ENCODE data around the gene KCTD20.

Gene KCTD20

DNA sequence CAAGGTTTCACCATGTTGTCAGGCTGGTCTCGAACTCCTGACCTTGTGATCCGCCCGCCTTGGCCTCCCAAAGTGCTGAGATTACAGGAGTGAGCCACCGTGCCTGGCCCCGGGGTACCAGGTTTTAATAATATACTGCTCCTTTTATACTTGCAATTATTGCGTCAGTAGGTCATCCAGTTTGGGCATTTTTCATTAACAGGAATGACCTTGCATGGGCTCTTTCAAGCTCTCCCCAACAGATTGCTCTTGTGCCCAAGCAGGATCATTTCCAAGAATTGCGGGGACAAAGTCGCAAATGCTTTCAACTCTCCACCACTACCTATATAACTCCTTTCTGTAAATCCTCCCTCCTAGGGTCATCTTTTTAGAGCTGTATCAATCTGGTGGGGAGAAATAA, 80.7 kb downstream of the KCTD20 start:
- TF ChIP-seq SIN3A (IDR thresholded peaks at IDR 0.05; ENCODE audit: borderline replicate concordance, insufficient read depth, low read length) (no peak), FOXP2 (optimal IDR thresholded peaks at IDR 0.05; ENCODE audit: borderline replicate concordance, extremely low read depth, extremely low read length, insufficient read depth) (no peak), POLR2AphosphoS5 (IDR thresholded peaks at IDR 0.05; ENCODE audit: low read depth, low read length) (no peak), REST (IDR thresholded peaks at IDR 0.05; ENCODE audit: insufficient read depth in 1 of 2, low read depth in 2 of 2, low read length in 2 of 2) (no peak), TAF1 (IDR thresholded peaks at IDR 0.05; ENCODE audit: borderline replicate concordance, insufficient read depth, low read length) (no peak)

DNA sequence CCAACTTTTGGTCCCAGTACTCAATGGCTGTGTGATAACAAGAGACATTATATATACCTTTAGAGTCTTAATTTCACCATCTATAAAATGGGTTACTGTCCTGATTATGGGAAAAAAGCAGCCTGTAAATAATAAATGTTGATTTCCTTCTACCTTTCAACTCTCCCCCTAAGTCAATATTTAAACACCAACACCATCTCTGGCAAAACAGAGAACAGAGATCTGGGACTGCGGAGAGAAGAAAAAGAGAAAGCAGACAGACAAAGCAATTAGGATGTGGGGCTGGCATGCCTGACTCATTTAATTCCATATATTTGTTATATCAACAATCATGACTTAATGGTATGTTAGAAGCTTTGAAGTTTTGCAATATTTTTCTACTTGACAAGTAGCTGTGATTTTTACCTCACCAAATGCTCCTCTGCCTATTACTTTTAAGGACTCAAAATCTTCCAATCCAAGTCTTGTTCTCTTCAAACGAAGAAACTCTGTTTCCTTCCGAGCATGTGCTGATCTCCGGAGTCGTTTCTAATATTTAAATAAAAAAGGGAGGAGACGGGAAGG, 81.2 kb downstream of the KCTD20 start:
- TF ChIP-seq TAF1 (IDR thresholded peaks at IDR 0.05; ENCODE audit: borderline replicate concordance, insufficient read depth, low read length) (no peak), POLR2AphosphoS5 (IDR thresholded peaks at IDR 0.05; ENCODE audit: low read depth, low read length) (no peak), REST (IDR thresholded peaks at IDR 0.05; ENCODE audit: insufficient read depth in 1 of 2, low read depth in 2 of 2, low read length in 2 of 2) (no peak), SIN3A (IDR thresholded peaks at IDR 0.05; ENCODE audit: borderline replicate concordance, insufficient read depth, low read length) (no peak), FOXP2 (optimal IDR thresholded peaks at IDR 0.05; ENCODE audit: borderline replicate concordance, extremely low read depth, extremely low read length, insufficient read depth) (no peak)

DNA sequence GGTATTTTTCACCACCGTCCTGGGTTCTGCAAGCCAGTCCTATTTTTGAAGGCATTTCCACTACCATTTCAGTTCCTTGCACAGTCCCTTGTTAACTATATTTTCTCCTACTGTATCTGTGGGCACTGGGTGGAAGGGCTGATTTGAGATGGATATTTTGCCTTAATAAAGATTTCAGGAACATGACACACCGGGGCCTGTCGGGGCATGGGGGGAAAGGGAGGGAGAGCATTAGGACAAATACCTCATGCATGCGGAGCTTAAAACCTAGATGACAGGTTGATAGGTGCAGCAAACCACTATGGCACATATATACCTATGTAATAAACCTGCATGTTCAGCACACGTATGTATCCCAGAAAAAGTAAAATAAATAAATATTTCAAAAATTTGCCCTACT, 82.1 kb downstream of the KCTD20 start:
- TF ChIP-seq REST (IDR thresholded peaks at IDR 0.05; ENCODE audit: insufficient read depth in 1 of 2, low read depth in 2 of 2, low read length in 2 of 2) = no peak
- no peak for TF ChIP-seq TAF1 (IDR thresholded peaks at IDR 0.05; ENCODE audit: borderline replicate concordance, insufficient read depth, low read length)
- no peak for TF ChIP-seq FOXP2 (optimal IDR thresholded peaks at IDR 0.05; ENCODE audit: borderline replicate concordance, extremely low read depth, extremely low read length, insufficient read depth)
- TF ChIP-seq POLR2AphosphoS5 (IDR thresholded peaks at IDR 0.05; ENCODE audit: low read depth, low read length) = no peak
- TF ChIP-seq SIN3A (IDR thresholded peaks at IDR 0.05; ENCODE audit: borderline replicate concordance, insufficient read depth, low read length) = no peak

DNA sequence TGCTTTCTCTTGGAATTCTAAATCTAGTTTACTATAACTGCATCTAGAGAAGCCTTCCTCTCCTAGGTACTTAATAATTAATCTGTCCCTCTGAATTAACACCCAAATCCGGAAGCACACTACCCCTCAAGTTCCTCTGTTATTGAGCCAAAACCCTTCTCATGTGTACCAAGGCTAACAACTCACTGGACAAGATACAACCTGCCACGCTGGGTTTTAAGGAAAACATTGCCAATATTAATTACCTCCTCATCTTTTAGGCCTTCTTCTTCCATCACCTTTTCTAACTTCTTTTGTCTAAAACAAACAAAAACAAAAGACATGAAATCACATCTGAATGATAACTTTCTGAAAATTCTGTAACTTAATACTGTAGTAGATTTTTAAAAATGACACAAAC, 82.5 kb downstream of the KCTD20 start:
- no peak for TF ChIP-seq POLR2AphosphoS5 (IDR thresholded peaks at IDR 0.05; ENCODE audit: low read depth, low read length)
- no peak for TF ChIP-seq TAF1 (IDR thresholded peaks at IDR 0.05; ENCODE audit: borderline replicate concordance, insufficient read depth, low read length)
- TF ChIP-seq FOXP2 (optimal IDR thresholded peaks at IDR 0.05; ENCODE audit: borderline replicate concordance, extremely low read depth, extremely low read length, insufficient read depth) = no peak
- TF ChIP-seq SIN3A (IDR thresholded peaks at IDR 0.05; ENCODE audit: borderline replicate concordance, insufficient read depth, low read length) = no peak
- TF ChIP-seq REST (IDR thresholded peaks at IDR 0.05; ENCODE audit: insufficient read depth in 1 of 2, low read depth in 2 of 2, low read length in 2 of 2) = no peak

- no peak for TF ChIP-seq POLR2AphosphoS5 (IDR thresholded peaks at IDR 0.05; ENCODE audit: low read depth, low read length)
- no peak for TF ChIP-seq TAF1 (IDR thresholded peaks at IDR 0.05; ENCODE audit: borderline replicate concordance, insufficient read depth, low read length)
- no peak for TF ChIP-seq FOXP2 (optimal IDR thresholded peaks at IDR 0.05; ENCODE audit: borderline replicate concordance, extremely low read depth, extremely low read length, insufficient read depth)
- TF ChIP-seq REST (IDR thresholded peaks at IDR 0.05; ENCODE audit: insufficient read depth in 1 of 2, low read depth in 2 of 2, low read length in 2 of 2) = no peak
- TF ChIP-seq SIN3A (IDR thresholded peaks at IDR 0.05; ENCODE audit: borderline replicate concordance, insufficient read depth, low read length) = no peak
These were observed 83.3 kb downstream of the KCTD20 start for GRCh38 chr6:36526066-36526465.

Data from PFSK-1 (cell line).